IPS DF 6.9 (cell line): ENCODE results near the gene PLEKHH1.

ENCODE experiments used
- DNase-seq: peaks from one replicate; pipeline ENCODE4 v3.0.0-alpha.2; 2013; ENCODE audit warnings: low read depth, low spot score
- H3K27ac ChIP-seq: one replicate; pipeline ENCODE4 v1.5.1; 2013; ENCODE audit warnings: low read length, control low read depth
- H3K27me3 ChIP-seq: 2 replicates; pipeline ENCODE4 v1.6.1; 2013; ENCODE audit warnings: mild to moderate bottlenecking, low read length; ENCODE audit not compliant: control insufficient read depth, insufficient read depth
- H3K36me3 ChIP-seq: 2 replicates; pipeline ENCODE4 v1.6.1; 2013; ENCODE audit warnings: low read length; ENCODE audit not compliant: control insufficient read depth, insufficient read depth
- H3K4me1 ChIP-seq: 2 replicates; pipeline ENCODE4 v1.6.1; 2013; ENCODE audit warnings: low read length; ENCODE audit not compliant: control insufficient read depth, insufficient read depth
- H3K4me3 ChIP-seq: 2 replicates; pipeline ENCODE4 v1.5.1; 2013; ENCODE audit warnings: mild to moderate bottlenecking, low read length
- H3K9me3 ChIP-seq: 2 replicates; pipeline ENCODE4 v1.6.1; 2013; ENCODE audit warnings: low read length, inconsistent platforms; ENCODE audit not compliant: control insufficient read depth, insufficient read depth
- WGBS: extraction: QIAGEN DNeasy Blood & Tissue Kit; methylation state at CpG from one replicate; pipeline ENCODE4 v1.1.7; 2013; ENCODE audit warnings: mixed read lengths, missing lambda C conversion rate; ENCODE audit not compliant: insufficient read length, insufficient coverage; 5-methylcytosine and 5-hydroxymethylcytosine counted together

The PLEKHH1 gene

GRCh38 chr14:67510121-67510520, 23.0 kb upstream of the PLEKHH1 start:
- H3K4me1 ChIP-seq = no peaks in the 10 kb centered on the region; the same call in 1 of the 2 replicates
- no peak overlapping the region for H3K27ac ChIP-seq
- H3K4me3 ChIP-seq = no peak overlapping the region
- DNase-seq = no peak
- H3K36me3 ChIP-seq = no peaks in the 10 kb centered on the region
- H3K27me3 ChIP-seq = peaks cover 8% of the 10 kb centered on the region; the same call in 1 of the 2 replicates
- no peaks in the 10 kb centered on the region for H3K9me3 ChIP-seq
- WGBS = no CpG with 5 or more reads among the region's 2 CpGs

- no peak overlapping the region for H3K27ac ChIP-seq
- H3K9me3 ChIP-seq = no peaks in the 10 kb centered on the region
- no peak overlapping the region for H3K4me3 ChIP-seq
- WGBS = no CpG with 5 or more reads among the region's 3 CpGs
- H3K27me3 ChIP-seq = peaks cover 12% of the 10 kb centered on the region; the same call in 1 of the 2 replicates
- H3K4me1 ChIP-seq = no peaks in the 10 kb centered on the region; the same call in 1 of the 2 replicates
- DNase-seq = no peak
- no peaks in the 10 kb centered on the region for H3K36me3 ChIP-seq
Measured at GRCh38 chr14:67510836-67511235, 22.3 kb upstream of the PLEKHH1 start.

GRCh38 chr14:67512463-67513310, 20.4 kb upstream of the PLEKHH1 start:
- no peak overlapping the region for H3K4me3 ChIP-seq
- no peaks in the 10 kb centered on the region for H3K36me3 ChIP-seq
- peaks cover 20% of the 10 kb centered on the region; the same call in 1 of the 2 replicates for H3K27me3 ChIP-seq
- no peak overlapping the region for H3K27ac ChIP-seq
- DNase-seq = no peak
- H3K4me1 ChIP-seq = no peaks in the 10 kb centered on the region; the same call in 1 of the 2 replicates
- H3K9me3 ChIP-seq = no peaks in the 10 kb centered on the region
- WGBS = no CpG with 5 or more reads among the region's 8 CpGs

DNA sequence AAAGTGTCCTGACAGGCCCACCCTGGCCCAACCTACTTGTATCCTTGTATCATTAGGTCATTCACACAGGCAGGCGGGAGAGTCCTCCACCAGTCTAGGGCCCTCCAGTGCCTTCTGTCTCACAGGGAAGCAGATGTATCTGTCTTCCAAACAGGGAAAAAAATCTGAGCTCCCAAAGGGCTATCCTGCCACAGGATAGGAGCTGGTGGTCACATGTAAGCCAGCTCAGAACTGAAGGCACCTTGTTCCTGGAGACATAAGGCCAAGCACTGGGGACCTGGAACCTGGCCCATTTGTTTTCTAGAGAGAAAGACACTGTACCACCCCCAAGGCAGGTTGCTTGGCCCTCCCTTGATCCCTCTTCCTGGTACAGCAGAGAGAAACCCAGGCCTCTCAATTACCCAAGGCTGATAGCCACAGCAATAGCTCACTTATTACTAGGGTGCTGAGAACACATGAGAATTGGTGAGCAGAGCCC, 19.4 kb upstream of the PLEKHH1 start:
- no CpG with 5 or more reads among the region's 1 CpG for WGBS

DNA sequence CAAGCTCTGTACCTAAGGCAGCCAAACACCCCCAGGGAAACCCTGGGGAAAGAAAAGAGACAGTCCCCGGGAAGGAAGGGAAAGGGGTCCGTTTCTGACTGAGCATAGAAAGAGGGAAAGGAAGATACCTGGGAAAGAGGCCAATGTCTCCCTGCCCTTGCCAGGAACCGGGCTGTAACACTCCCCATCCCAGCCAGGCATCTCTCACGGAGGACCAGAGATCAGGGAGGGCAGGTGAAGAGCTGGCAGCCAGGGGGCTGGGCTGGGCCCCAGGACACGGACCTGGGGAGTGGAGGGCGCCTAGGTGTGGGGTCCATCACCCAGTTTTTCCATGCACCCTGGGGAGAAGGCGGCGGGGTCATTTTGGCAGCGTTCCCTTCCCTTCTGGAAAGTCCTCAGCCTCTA, 18.9 kb upstream of the PLEKHH1 start:
- H3K4me3 ChIP-seq = peak overlapping the region; percentile 89; the same call in 1 of the 2 replicates
- DNase-seq = no peak
- H3K36me3 ChIP-seq = no peaks in the 10 kb centered on the region
- no peak overlapping the region for H3K27ac ChIP-seq
- H3K9me3 ChIP-seq = no peaks in the 10 kb centered on the region
- peaks cover 20% of the 10 kb centered on the region; the same call in 1 of the 2 replicates for H3K27me3 ChIP-seq
- no peaks in the 10 kb centered on the region; the same call in 1 of the 2 replicates for H3K4me1 ChIP-seq
- no CpG with 5 or more reads among the region's 9 CpGs for WGBS

More for the DNA sequence above, 19.4 kb upstream of the PLEKHH1 start:
- Histone ChIP-seq H3K4me1 (no peaks in the 10 kb centered on the region; the same call in 1 of the 2 replicates), H3K27me3 (peaks cover 20% of the 10 kb centered on the region; the same call in 1 of the 2 replicates), H3K4me3 (no peak overlapping the region), H3K9me3 (no peaks in the 10 kb centered on the region), H3K27ac (no peak overlapping the region), H3K36me3 (no peaks in the 10 kb centered on the region)
- DNase-seq = no peak

DNA sequence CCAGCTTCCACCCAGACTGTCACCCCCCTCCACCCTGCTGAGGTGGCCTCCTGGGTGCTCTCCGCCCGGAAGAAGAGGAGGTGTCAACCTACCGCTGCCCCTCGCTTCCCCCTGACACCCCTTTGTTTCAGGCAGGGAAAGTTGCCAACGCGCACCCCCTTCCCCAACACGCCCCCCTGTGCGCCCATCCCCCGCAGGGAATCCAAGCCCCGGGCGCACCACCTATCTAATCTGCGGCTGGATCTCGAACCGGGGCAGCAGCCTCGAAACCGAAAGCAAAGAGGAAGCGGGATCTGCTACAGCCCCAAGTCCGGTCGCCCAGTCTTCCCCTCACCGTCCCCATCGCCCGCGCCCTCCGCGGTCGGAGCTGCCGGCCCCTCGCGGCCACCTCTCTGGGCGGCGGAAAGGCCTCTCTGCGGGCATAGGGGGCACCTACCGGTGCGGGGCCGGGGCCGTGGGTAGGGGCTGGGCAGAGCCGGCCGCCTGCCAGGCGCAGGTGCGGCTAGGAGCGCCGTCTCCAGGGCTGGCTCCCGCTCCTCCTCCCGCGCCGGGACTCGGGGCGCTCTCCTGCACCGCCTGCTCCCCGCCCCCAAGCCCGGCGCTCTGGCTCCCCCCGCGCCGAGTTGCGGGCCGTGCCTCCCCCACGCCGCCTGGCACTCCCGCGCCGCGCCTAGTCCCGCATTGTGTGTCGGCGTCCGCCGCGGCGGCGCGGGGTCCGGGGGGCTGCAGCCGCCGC, 18.3 kb upstream of the PLEKHH1 start:
- WGBS = no CpG with 5 or more reads among the region's 75 CpGs
- H3K4me3 ChIP-seq = peak overlapping the region; percentile 89
- no peaks in the 10 kb centered on the region; the same call in 1 of the 2 replicates for H3K4me1 ChIP-seq
- no peaks in the 10 kb centered on the region for H3K9me3 ChIP-seq
- H3K36me3 ChIP-seq = no peaks in the 10 kb centered on the region
- H3K27ac ChIP-seq = no peak overlapping the region
- peaks cover 20% of the 10 kb centered on the region; the same call in 1 of the 2 replicates for H3K27me3 ChIP-seq
- no peak for DNase-seq

GRCh38 chr14:67515386-67516079, 17.6 kb upstream of the PLEKHH1 start:
- Histone ChIP-seq H3K4me3 (peak overlapping the region; percentile 89; the same call in 1 of the 2 replicates), H3K36me3 (no peaks in the 10 kb centered on the region), H3K9me3 (no peaks in the 10 kb centered on the region), H3K4me1 (no peaks in the 10 kb centered on the region; the same call in 1 of the 2 replicates), H3K27ac (no peak overlapping the region), H3K27me3 (peaks cover 20% of the 10 kb centered on the region; the same call in 1 of the 2 replicates)
- DNase-seq = no peak
- no CpG with 5 or more reads among the region's 45 CpGs for WGBS

- H3K4me3 ChIP-seq = no peak overlapping the region
- no peaks in the 10 kb centered on the region for H3K9me3 ChIP-seq
- H3K4me1 ChIP-seq = no peaks in the 10 kb centered on the region; the same call in 1 of the 2 replicates
- no peak for DNase-seq
- no peaks in the 10 kb centered on the region for H3K36me3 ChIP-seq
- no CpG with 5 or more reads among the region's 2 CpGs for WGBS
- H3K27ac ChIP-seq = no peak overlapping the region
- H3K27me3 ChIP-seq = peaks cover 20% of the 10 kb centered on the region; the same call in 1 of the 2 replicates
Measured at GRCh38 chr14:67516676-67517075, 16.4 kb upstream of the PLEKHH1 start.

- H3K9me3 ChIP-seq = no peaks in the 10 kb centered on the region
- H3K36me3 ChIP-seq = no peaks in the 10 kb centered on the region
- no peaks in the 10 kb centered on the region; the same call in 1 of the 2 replicates for H3K4me1 ChIP-seq
- no peak overlapping the region for H3K4me3 ChIP-seq
- no peak for DNase-seq
- WGBS = no CpG with 5 or more reads among the region's 12 CpGs
- H3K27me3 ChIP-seq = peaks cover 20% of the 10 kb centered on the region; the same call in 1 of the 2 replicates
- no peak overlapping the region for H3K27ac ChIP-seq
Measured at GRCh38 chr14:67517083-67517482, 16.0 kb upstream of the PLEKHH1 start.
